ENCODE results near the gene VSIG4. TPM values are rescaled to one million over a fixed set of nuclear protein-coding genes. Genes with fewer than 3 reads are reported as not detected.

Gene VSIG4
- total RNA-seq, 1 experiment from 2014 or later = not detected

- Mint-ChIP-seq H3K27me3 (ENCODE audit: insufficient read depth, unreplicated experiment) (no peaks in the 10 kb centered on the region), H3K4me1 (ENCODE audit: low read depth, unreplicated experiment) (no peaks in the 10 kb centered on the region), H3K27ac (ENCODE audit: unreplicated experiment) (no peak overlapping the region), H3K9me3 (ENCODE audit: unreplicated experiment) (peaks cover 12% of the 10 kb centered on the region), H3K36me3 (ENCODE audit: insufficient read depth, unreplicated experiment) (no peaks in the 10 kb centered on the region), H3K4me3 (ENCODE audit: unreplicated experiment) (no peak overlapping the region)
- Histone ChIP-seq H3K4me1 (no peaks in the 10 kb centered on the region), H3K27me3 (replicated peaks; ENCODE audit: control insufficient read depth, insufficient read depth, low read length) (no peaks in the 10 kb centered on the region), H3K36me3 (ENCODE audit: control insufficient read depth, insufficient read depth, low read length) (no peaks in the 10 kb centered on the region), H3K4me3 (ENCODE audit: low read depth, low read length) (no peak overlapping the region), H3K9me3 (no peaks in the 10 kb centered on the region)
- TF ChIP-seq CTCF (IDR thresholded peaks at IDR 0.05; ENCODE audit: insufficient read depth in 1 of 2, low read depth in 1 of 2, low read length in 1 of 2, severe bottlenecking in 1 of 2, unreplicated experiment in 1 of 2) = no peak
- intact Hi-C loops (cut with micrococcal nuclease; ENCODE audit: unreplicated experiment) = no loop called here
- no TSS peak for BruUV-seq (replicated peaks)
- ChIA-PET POLR2A (no interaction called here), CTCF (no interaction called here)
- no peak for DNase-seq
Observed at GRCh38 chrX:66043584-66043983, 3.7 kb upstream of the VSIG4 start.

- no peak overlapping the region for H3K4me3 Mint-ChIP-seq (ENCODE audit: unreplicated experiment)
- Histone ChIP-seq H3K4me3 (ENCODE audit: low read depth, low read length) (no peak overlapping the region), H3K4me1 (no peaks in the 10 kb centered on the region), H3K9me3 (no peaks in the 10 kb centered on the region), H3K36me3 (ENCODE audit: control insufficient read depth, insufficient read depth, low read length) (no peaks in the 10 kb centered on the region), H3K27me3 (replicated peaks; ENCODE audit: control insufficient read depth, insufficient read depth, low read length) (no peaks in the 10 kb centered on the region)
- no peak overlapping the region for H3K27ac Mint-ChIP-seq (ENCODE audit: unreplicated experiment)
- intact Hi-C loops (cut with micrococcal nuclease; ENCODE audit: unreplicated experiment) = no loop called here
- no peaks in the 10 kb centered on the region for H3K27me3 Mint-ChIP-seq (ENCODE audit: insufficient read depth, unreplicated experiment)
- no TSS peak for BruUV-seq (replicated peaks)
- ChIA-PET CTCF (no interaction called here), POLR2A (no interaction called here)
- H3K9me3 Mint-ChIP-seq (ENCODE audit: unreplicated experiment) = peaks cover 12% of the 10 kb centered on the region
- H3K36me3 Mint-ChIP-seq (ENCODE audit: insufficient read depth, unreplicated experiment) = no peaks in the 10 kb centered on the region
- H3K4me1 Mint-ChIP-seq (ENCODE audit: low read depth, unreplicated experiment) = no peaks in the 10 kb centered on the region
- DNase-seq = no peak
- no peak for TF ChIP-seq CTCF (IDR thresholded peaks at IDR 0.05; ENCODE audit: insufficient read depth in 1 of 2, low read depth in 1 of 2, low read length in 1 of 2, severe bottlenecking in 1 of 2, unreplicated experiment in 1 of 2)
Observed at GRCh38 chrX:66042307-66043077, 2.6 kb upstream of the VSIG4 start.

- no peak for DNase-seq
- Histone ChIP-seq H3K9me3 (no peaks in the 10 kb centered on the region), H3K36me3 (ENCODE audit: control insufficient read depth, insufficient read depth, low read length) (no peaks in the 10 kb centered on the region), H3K4me1 (no peaks in the 10 kb centered on the region), H3K4me3 (ENCODE audit: low read depth, low read length) (no peak overlapping the region), H3K27me3 (replicated peaks; ENCODE audit: control insufficient read depth, insufficient read depth, low read length) (no peaks in the 10 kb centered on the region)
- no TSS peak for BruUV-seq (replicated peaks)
- POLR2A ChIA-PET = no interaction called here
- Mint-ChIP-seq H3K27ac (ENCODE audit: unreplicated experiment) (no peak overlapping the region), H3K4me3 (ENCODE audit: unreplicated experiment) (no peak overlapping the region), H3K36me3 (ENCODE audit: insufficient read depth, unreplicated experiment) (no peaks in the 10 kb centered on the region), H3K9me3 (ENCODE audit: unreplicated experiment) (no peaks in the 10 kb centered on the region), H3K27me3 (ENCODE audit: insufficient read depth, unreplicated experiment) (no peaks in the 10 kb centered on the region), H3K4me1 (ENCODE audit: low read depth, unreplicated experiment) (no peaks in the 10 kb centered on the region)
- intact Hi-C loops (cut with micrococcal nuclease; ENCODE audit: unreplicated experiment) = no loop called here
- CTCF ChIA-PET = no interaction called here
- TF ChIP-seq CTCF (IDR thresholded peaks at IDR 0.05; ENCODE audit: insufficient read depth in 1 of 2, low read depth in 1 of 2, low read length in 1 of 2, severe bottlenecking in 1 of 2, unreplicated experiment in 1 of 2) = no peak
Observed at GRCh38 chrX:66038115-66038514, 1.8 kb downstream of the VSIG4 start.
